Erythroblast (primary cell): ENCODE measurements around the gene CEP43.

Experiments used
- DNase-seq, 2 experiments: peaks; one replicate each; lab custom pipeline; 2025; lab: John Stamatoyannopoulos, UW
- GATA1 ChIP-seq: IDR thresholded peaks from 2 replicates; pipeline ENCODE4 v1.6.1; 2011; ENCODE audit warnings: low read depth, mild to moderate bottlenecking, control low read depth, low read length, moderate library complexity
- POLR2A ChIP-seq: IDR thresholded peaks from 2 replicates; pipeline ENCODE4 v1.6.1; 2011; ENCODE audit warnings: mild to moderate bottlenecking, low read length

Gene CEP43

GRCh38 chr6:166980738-166981137 is 18.5 kb upstream of the CEP43 start:
- TF ChIP-seq POLR2A = no peak
- TF ChIP-seq GATA1 = no peak
- no peak for DNase-seq

- DNase-seq = no peak
- TF ChIP-seq GATA1 (no peak), POLR2A (no peak)
Measured at GRCh38 chr6:166987448-166987847, 11.7 kb upstream of the CEP43 start.

GRCh38 chr6:166987930-166988329 is 11.3 kb upstream of the CEP43 start:
- no peak for DNase-seq

GRCh38 chr6:166988674-166989201 is 10.5 kb upstream of the CEP43 start:
- TF ChIP-seq POLR2A (no peak), GATA1 (no peak)

More at GRCh38 chr6:166987930-166988329, 11.3 kb upstream of the CEP43 start:
- TF ChIP-seq GATA1 = no peak
- no peak for TF ChIP-seq POLR2A

GRCh38 chr6:166989427-166990032 is 9.7 kb upstream of the CEP43 start:
- no peak for TF ChIP-seq POLR2A
- TF ChIP-seq GATA1 = no peak
- DNase-seq = peak; percentile 13 to 34

More at GRCh38 chr6:166988674-166989201, 10.5 kb upstream of the CEP43 start:
- no peak for DNase-seq

GRCh38 chr6:166996406-166996805 is 2.8 kb upstream of the CEP43 start:
- TF ChIP-seq GATA1 = no peak
- no peak for TF ChIP-seq POLR2A
- no peak for DNase-seq

GRCh38 chr6:166997348-166997747 is 1.8 kb upstream of the CEP43 start:
- TF ChIP-seq POLR2A (no peak), GATA1 (no peak)
- DNase-seq = no peak

GRCh38 chr6:166997768-166998255 is 1.4 kb upstream of the CEP43 start:
- TF ChIP-seq POLR2A = no peak
- no peak for TF ChIP-seq GATA1
- DNase-seq = peak; percentile 72 to 73

GRCh38 chr6:166998256-166999144 is 697 bp upstream of the CEP43 start:
- peak; percentile 49 for TF ChIP-seq POLR2A
- no peak for TF ChIP-seq GATA1
- DNase-seq = peak; percentile 49 to 65

- DNase-seq = no peak
- TF ChIP-seq POLR2A = no peak
- no peak for TF ChIP-seq GATA1
Measured at GRCh38 chr6:166999884-167000253, 672 bp downstream of the CEP43 start.

- no peak for TF ChIP-seq POLR2A
- no peak for TF ChIP-seq GATA1
Measured at GRCh38 chr6:167000759-167001158, 1.6 kb downstream of the CEP43 start.

GRCh38 chr6:167005350-167006159 is 6.4 kb downstream of the CEP43 start:
- DNase-seq = no peak
- TF ChIP-seq POLR2A (no peak), GATA1 (no peak)

More at GRCh38 chr6:167000759-167001158, 1.6 kb downstream of the CEP43 start:
- DNase-seq = no peak

- no peak for TF ChIP-seq GATA1
- no peak for TF ChIP-seq POLR2A
- no peak for DNase-seq
Measured at GRCh38 chr6:167007985-167008384, 8.8 kb downstream of the CEP43 start.

GRCh38 chr6:167013067-167013466 is 13.9 kb downstream of the CEP43 start:
- TF ChIP-seq POLR2A (no peak), GATA1 (no peak)

More at GRCh38 chr6:167013067-167013466, 13.9 kb downstream of the CEP43 start:
- no peak for DNase-seq
